Measurements from ENCODE around the gene MTUS2. TPM values are rescaled to one million over a fixed set of nuclear protein-coding genes. Genes with fewer than 3 reads are reported as not detected.

Gene MTUS2
- total RNA-seq, 1 donor from 2014 or later = 0.67 TPM

GRCh38 chr13:29361716-29362115 lies 541.6 kb downstream of the MTUS2 start:
- no peak overlapping the region for H3K27ac Mint-ChIP-seq
- no peaks in the 10 kb centered on the region for H3K4me1 Mint-ChIP-seq
- TF ChIP-seq CTCF (IDR thresholded peaks at IDR 0.05) = no peak
- TF ChIP-seq EZH2 (IDR thresholded peaks at IDR 0.05) = no peak
- TF ChIP-seq EZH2phosphoT487 (IDR thresholded peaks at IDR 0.05) = no peak
- Histone ChIP-seq H3K79me2 (ENCODE audit: low read depth) (no peaks in the 10 kb centered on the region), H3K4me3 (no peak overlapping the region), H3K27me3 (no peaks in the 10 kb centered on the region), H3F3A (ENCODE audit: low read depth) (no peaks in the 10 kb centered on the region), H2AFZ (replicated peaks) (no peak overlapping the region), H3K9me3 (ENCODE audit: low read depth) (no peaks in the 10 kb centered on the region), H3K36me3 (no peaks in the 10 kb centered on the region), H3K4me2 (no peak overlapping the region), H3K4me1 (no peaks in the 10 kb centered on the region), H4K20me1 (ENCODE audit: low read depth) (no peaks in the 10 kb centered on the region), H3K27ac (no peak overlapping the region), H3K9ac (no peak overlapping the region)
- no peak for DNase-seq (ENCODE audit: low spot score)
- H3K27me3 Mint-ChIP-seq (ENCODE audit: insufficient read depth, low read depth) = peaks cover 10% of the 10 kb centered on the region
- H3K9me3 Mint-ChIP-seq = no peaks in the 10 kb centered on the region
- H3K36me3 Mint-ChIP-seq = no peaks in the 10 kb centered on the region
- H3K4me3 Mint-ChIP-seq = no peak overlapping the region

GRCh38 chr13:29362849-29363604 lies 542.9 kb downstream of the MTUS2 start:
- no peaks in the 10 kb centered on the region for H3K36me3 ChIP-seq
- no peak overlapping the region for H3K4me3 Mint-ChIP-seq
- no peak overlapping the region for H3K9ac ChIP-seq
- H3K9me3 Mint-ChIP-seq = no peaks in the 10 kb centered on the region
- no peak overlapping the region for H3K27ac Mint-ChIP-seq
- peak; percentile 78 for DNase-seq (ENCODE audit: low spot score)
- H3K9me3 ChIP-seq (ENCODE audit: low read depth) = no peaks in the 10 kb centered on the region
- no peak overlapping the region for H3K4me3 ChIP-seq
- no peaks in the 10 kb centered on the region for H3K36me3 Mint-ChIP-seq
- no peak overlapping the region for H3K27ac ChIP-seq
- H3K4me2 ChIP-seq = no peak overlapping the region
- no peaks in the 10 kb centered on the region for H3K27me3 ChIP-seq
- peaks cover 11% of the 10 kb centered on the region for H3K27me3 Mint-ChIP-seq (ENCODE audit: insufficient read depth, low read depth)
- no peaks in the 10 kb centered on the region for H3F3A ChIP-seq (ENCODE audit: low read depth)
- no peaks in the 10 kb centered on the region for H4K20me1 ChIP-seq (ENCODE audit: low read depth)
- H3K4me1 ChIP-seq = no peaks in the 10 kb centered on the region
- TF ChIP-seq CTCF (IDR thresholded peaks at IDR 0.05) = peak; percentile 87
- TF ChIP-seq EZH2phosphoT487 (IDR thresholded peaks at IDR 0.05) = no peak
- TF ChIP-seq EZH2 (IDR thresholded peaks at IDR 0.05) = no peak
- no peaks in the 10 kb centered on the region for H3K79me2 ChIP-seq (ENCODE audit: low read depth)
- no peaks in the 10 kb centered on the region for H3K4me1 Mint-ChIP-seq
- H2AFZ ChIP-seq (replicated peaks) = no peak overlapping the region

- no peak overlapping the region for H3K27ac ChIP-seq
- peak; percentile 76 for DNase-seq (ENCODE audit: low spot score)
- peak overlapping the region; percentile 66 for H2AFZ ChIP-seq (replicated peaks)
- peaks cover 12% of the 10 kb centered on the region for H3K9me3 Mint-ChIP-seq
- no peaks in the 10 kb centered on the region for H3K4me1 ChIP-seq
- H3K4me3 Mint-ChIP-seq = no peak overlapping the region
- H3K4me3 ChIP-seq = no peak overlapping the region
- H3K27me3 ChIP-seq = no peaks in the 10 kb centered on the region
- no peaks in the 10 kb centered on the region for H3K79me2 ChIP-seq (ENCODE audit: low read depth)
- H3K27ac Mint-ChIP-seq = no peak overlapping the region
- H3K9me3 ChIP-seq (ENCODE audit: low read depth) = no peaks in the 10 kb centered on the region
- no peaks in the 10 kb centered on the region for H3F3A ChIP-seq (ENCODE audit: low read depth)
- TF ChIP-seq EZH2phosphoT487 (IDR thresholded peaks at IDR 0.05) (no peak), CTCF (IDR thresholded peaks at IDR 0.05) (peak; percentile 76)
- no peaks in the 10 kb centered on the region for H3K36me3 Mint-ChIP-seq
- H3K36me3 ChIP-seq = no peaks in the 10 kb centered on the region
- no peaks in the 10 kb centered on the region for H3K4me1 Mint-ChIP-seq
- no peak overlapping the region for H3K4me2 ChIP-seq
- H4K20me1 ChIP-seq (ENCODE audit: low read depth) = no peaks in the 10 kb centered on the region
- H3K9ac ChIP-seq = no peak overlapping the region
- peaks cover 7% of the 10 kb centered on the region for H3K27me3 Mint-ChIP-seq (ENCODE audit: insufficient read depth, low read depth)
These were observed 549.1 kb downstream of the MTUS2 start for GRCh38 chr13:29369060-29369743.

All from neural progenitor cell (in vitro differentiated cells).